Ureter (tissue), 1 donor: ENCODE results near the gene CD84. TPM values are rescaled to one million over a fixed set of nuclear protein-coding genes. Genes with fewer than 3 reads are reported as not detected.
"Not testable (repeated sequence)": the region's sequence is repeated elsewhere in the genome, so short reads cannot be mapped to it uniquely, and the experiment has no call there.

Experiments
- DNase-seq: peaks from one replicate; pipeline ENCODE4 v3.0.0-alpha.2; 2020; ENCODE audit warnings: low spot score
- total RNA-seq: library from RNA; stranded (reverse); gene quantifications from one replicate; pipeline ENCODE4 v1.2.4, GENCODE V29; 2023
- donor health status: DM: yes; HTN: yes; CAD: no.

Gene CD84
- 7.7 TPM for total RNA-seq

GRCh38 chr1:160579216-160579701 is at the start of gene CD84:
CD84 (minus strand) TSS chr1:160579496; CDS start chr1:160579437, 59 bp downstream.
- no peak for DNase-seq

GRCh38 chr1:160628799-160629263 is 49.5 kb upstream of the CD84 start:
- no peak for DNase-seq

GRCh38 chr1:160627677-160628289 is 48.5 kb upstream of the CD84 start:
- not testable (repeated sequence) for DNase-seq

- no peak for DNase-seq
Observed at GRCh38 chr1:160626509-160627342, 47.4 kb upstream of the CD84 start.

GRCh38 chr1:160625725-160626498 is 46.6 kb upstream of the CD84 start:
- no peak for DNase-seq

GRCh38 chr1:160625321-160625720 is 46.0 kb upstream of the CD84 start:
- DNase-seq: no peak

GRCh38 chr1:160624464-160624863 is 45.2 kb upstream of the CD84 start:
- DNase-seq: no peak

GRCh38 chr1:160623862-160624261 is 44.6 kb upstream of the CD84 start:
- no peak for DNase-seq

GRCh38 chr1:160623227-160623633 is 43.9 kb upstream of the CD84 start:
- DNase-seq: no peak

- DNase-seq: no peak
Observed at GRCh38 chr1:160622501-160623226, 43.4 kb upstream of the CD84 start.

- no peak for DNase-seq
Observed at GRCh38 chr1:160621633-160622413, 42.5 kb upstream of the CD84 start.

GRCh38 chr1:160620942-160621632 is 41.8 kb upstream of the CD84 start:
- no peak for DNase-seq

- no peak for DNase-seq
Observed at GRCh38 chr1:160619742-160620277, 40.5 kb upstream of the CD84 start.

- DNase-seq: no peak
Observed at GRCh38 chr1:160618763-160619274, 39.5 kb upstream of the CD84 start.

GRCh38 chr1:160618327-160618726 is 39.0 kb upstream of the CD84 start:
- no peak for DNase-seq

GRCh38 chr1:160615660-160616059 is 36.4 kb upstream of the CD84 start:
- DNase-seq: no peak

- DNase-seq: no peak
Observed at GRCh38 chr1:160614410-160614809, 35.1 kb upstream of the CD84 start.

GRCh38 chr1:160612613-160613218 is 33.4 kb upstream of the CD84 start:
- DNase-seq: no peak

- no peak for DNase-seq
Observed at GRCh38 chr1:160610569-160611242, 31.4 kb upstream of the CD84 start.
